Brain pericyte (primary cell): Measurements from ENCODE around the gene PDE9A.

ENCODE experiments used
- DNase-seq: peaks from one replicate; pipeline ENCODE4 v3.0.0-alpha.2; 2012; ENCODE audit warnings: low read depth, low spot score

The PDE9A gene

GRCh38 chr21:42755031-42755665 lies 101.7 kb downstream of the PDE9A start:
- DNase-seq = no peak

- DNase-seq = no peak
Measured at GRCh38 chr21:42755766-42756579, 102.6 kb downstream of the PDE9A start.

- no peak for DNase-seq
Measured at GRCh38 chr21:42756580-42757250, 103.3 kb downstream of the PDE9A start.

DNA sequence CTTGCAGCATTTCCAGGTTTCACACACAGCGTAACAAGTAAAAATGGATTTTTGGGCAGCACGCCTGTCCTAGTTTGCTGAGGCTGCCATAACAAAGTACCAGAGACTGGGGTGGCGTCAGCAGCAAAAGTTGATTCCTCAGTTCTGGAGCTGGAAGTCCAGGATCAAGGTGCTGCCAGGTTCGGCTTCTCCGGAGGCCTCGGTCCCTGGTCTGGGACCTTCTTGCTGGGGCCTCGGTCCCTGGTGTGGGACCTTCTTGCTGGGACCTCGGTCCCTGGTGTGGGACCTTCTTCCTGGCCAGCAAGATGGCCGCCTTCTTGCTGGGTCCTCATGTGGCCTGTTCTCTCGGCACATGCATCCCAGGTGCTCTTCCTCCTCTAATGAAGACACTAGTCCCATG lies 104.0 kb downstream of the PDE9A start:
- DNase-seq = no peak

DNA sequence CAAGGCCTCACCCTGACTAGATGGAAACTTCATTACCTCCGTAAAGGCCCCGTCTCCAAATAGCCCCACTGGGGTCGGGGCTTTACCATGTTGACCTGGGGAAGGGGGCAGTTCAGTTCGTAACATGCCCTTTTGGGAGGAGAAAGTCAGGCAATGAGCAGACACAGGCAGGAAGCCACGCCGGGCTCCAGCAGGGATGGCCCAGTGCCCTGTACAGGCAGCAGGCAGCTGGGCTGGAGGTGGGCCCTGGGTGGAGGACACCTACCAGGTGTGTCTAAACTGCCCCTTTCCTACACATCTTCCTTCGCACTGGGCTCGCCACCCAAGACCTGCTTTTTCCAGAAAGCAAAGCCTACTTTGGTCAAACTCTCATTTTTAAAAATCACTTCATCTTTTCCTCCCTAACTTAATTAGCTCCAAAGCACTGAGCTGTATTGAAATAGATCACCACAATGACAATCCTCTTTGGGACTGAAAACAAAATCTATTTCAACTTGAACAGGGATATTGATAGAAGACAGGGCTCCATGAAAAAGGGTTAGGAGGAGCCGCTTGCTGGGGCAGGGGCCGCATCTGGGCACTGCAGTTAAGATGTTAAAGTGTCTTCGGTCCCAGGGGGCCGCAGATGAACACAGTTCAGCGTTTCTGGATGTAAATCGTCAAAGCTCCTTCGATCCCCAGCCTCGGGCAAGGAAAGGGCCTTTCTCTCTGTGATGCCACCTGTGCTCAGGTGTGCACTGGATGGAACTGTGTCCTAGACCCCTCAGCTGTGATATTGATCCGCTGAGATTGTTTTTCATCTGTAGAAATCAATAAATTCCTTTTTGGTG lies 104.6 kb downstream of the PDE9A start:
- no peak for DNase-seq

- DNase-seq = no peak
Measured at GRCh38 chr21:42758721-42759593, 105.5 kb downstream of the PDE9A start.

DNA sequence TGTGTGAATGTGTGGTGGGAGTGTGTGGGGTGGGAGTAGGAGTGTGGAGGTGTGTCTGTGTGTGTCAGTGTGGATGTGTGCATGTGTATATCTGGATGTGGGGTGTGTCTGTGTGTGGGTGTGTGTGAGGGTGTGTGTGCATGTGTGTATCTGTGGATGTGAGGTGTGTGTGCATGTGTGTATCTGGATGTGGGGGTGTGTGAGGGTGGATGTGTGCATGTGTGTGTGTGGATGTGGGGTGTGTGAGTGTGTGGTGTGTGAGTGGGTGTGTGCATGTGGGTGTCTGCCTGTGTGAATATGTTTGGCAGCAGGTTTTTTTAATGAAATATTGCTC lies 106.1 kb downstream of the PDE9A start:
- DNase-seq = no peak

DNA sequence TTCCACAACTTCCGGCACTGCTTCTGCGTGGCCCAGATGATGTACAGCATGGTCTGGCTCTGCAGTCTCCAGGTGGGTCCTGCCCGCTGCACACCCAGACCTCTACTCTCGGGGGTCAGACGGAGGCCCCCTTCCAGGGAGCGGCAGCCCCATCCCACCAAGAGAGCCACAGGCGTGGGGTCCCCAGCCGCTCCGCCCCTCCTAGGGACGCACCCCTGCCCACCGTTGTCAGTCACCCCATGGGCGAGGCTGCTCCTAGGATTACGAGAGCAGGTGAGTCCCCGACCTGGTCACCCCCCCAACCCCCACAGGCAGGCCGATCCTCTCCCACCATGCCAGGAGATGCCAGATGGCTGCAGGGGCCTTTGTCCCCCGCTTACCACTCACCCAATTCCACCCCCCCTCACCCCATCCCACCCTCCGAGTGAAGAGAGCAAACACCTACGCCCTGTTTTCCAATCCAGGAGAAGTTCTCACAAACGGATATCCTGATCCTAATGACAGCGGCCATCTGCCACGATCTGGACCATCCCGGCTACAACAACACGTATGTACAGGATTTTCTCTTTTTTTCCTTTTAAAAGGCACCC lies 107.0 kb downstream of the PDE9A start:
- no peak for DNase-seq

GRCh38 chr21:42760951-42761751 lies 107.7 kb downstream of the PDE9A start:
- no peak for DNase-seq

GRCh38 chr21:42761776-42762335 lies 108.4 kb downstream of the PDE9A start:
- no peak for DNase-seq

DNA sequence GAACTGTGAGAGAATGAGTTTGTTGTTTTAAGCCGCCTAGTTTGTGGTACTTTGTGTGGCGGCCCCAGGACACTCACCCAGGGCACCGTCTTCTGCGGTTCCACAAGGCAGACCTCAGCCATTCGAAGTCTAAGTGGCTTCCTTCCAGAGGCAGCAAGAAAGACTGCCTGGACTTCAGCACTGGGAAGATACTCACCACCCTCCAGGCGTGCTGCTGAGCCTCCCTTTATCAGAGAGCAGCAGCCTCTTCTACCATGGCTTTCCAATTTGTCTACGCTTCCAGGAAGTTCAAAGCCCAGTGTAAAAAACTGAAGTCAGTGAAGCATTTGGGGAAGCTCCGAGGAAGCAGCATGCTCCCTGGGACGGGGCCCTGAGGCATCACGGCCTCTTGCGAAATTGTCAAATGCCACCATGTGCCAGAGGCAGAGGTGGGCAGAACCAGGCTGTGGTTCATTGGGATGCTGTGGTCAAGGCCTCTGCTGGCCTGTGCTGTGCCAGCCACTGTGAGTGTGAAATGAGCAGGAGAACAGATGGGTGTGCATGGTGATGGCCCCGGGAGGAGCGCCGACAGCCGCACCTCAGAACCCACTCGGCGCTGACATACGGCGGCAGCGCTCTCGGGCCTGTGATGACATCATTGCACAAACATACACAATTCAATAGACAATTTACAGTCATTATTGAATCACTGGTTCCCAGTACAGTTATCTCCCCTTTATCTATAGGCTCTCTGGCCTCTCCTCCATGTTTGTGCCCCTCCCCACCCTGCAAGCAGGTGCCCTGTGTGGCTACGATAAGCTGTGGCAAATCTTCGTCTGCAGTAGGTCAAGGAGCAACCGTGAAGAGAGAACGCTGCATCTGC lies 110.4 kb downstream of the PDE9A start:
- no peak for DNase-seq

- DNase-seq = no peak
Measured at GRCh38 chr21:42764443-42764760, 111.0 kb downstream of the PDE9A start.

DNA sequence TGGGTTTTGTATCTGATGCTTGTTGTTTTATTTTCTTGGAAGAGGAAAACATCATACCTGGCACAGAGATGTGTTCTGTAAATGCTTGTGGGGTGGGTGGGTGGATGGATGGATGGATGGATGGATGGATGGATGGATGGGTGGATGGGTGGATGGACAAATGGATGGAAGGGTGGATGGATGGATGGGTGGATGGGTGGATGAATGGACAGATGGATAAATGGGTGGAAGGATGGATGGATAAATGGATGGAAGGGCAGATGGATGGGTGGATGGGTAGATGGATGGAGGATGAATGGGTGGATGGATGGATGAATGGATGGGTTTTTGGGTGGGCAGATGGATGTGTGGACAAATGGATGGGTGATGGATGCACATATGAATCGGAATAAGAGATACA lies 111.5 kb downstream of the PDE9A start:
- DNase-seq = no peak

- no peak for DNase-seq
Measured at GRCh38 chr21:42765656-42766055, 112.2 kb downstream of the PDE9A start.

- no peak for DNase-seq
Measured at GRCh38 chr21:42766739-42767560, 113.5 kb downstream of the PDE9A start.

DNA sequence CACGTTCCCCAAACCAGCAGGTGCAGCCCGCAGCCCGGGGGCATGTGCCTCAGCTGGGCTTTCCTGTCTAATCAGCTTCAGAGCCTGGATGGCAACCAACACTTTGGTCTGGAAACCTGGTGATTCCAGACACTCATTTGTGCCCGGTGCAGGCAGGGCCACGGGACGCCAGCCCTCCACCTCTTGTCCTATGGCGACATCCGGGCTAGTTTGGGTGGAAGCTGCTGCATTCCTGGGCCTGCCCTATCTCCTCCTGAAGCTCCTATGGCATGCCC lies 114.1 kb downstream of the PDE9A start:
- no peak for DNase-seq

DNA sequence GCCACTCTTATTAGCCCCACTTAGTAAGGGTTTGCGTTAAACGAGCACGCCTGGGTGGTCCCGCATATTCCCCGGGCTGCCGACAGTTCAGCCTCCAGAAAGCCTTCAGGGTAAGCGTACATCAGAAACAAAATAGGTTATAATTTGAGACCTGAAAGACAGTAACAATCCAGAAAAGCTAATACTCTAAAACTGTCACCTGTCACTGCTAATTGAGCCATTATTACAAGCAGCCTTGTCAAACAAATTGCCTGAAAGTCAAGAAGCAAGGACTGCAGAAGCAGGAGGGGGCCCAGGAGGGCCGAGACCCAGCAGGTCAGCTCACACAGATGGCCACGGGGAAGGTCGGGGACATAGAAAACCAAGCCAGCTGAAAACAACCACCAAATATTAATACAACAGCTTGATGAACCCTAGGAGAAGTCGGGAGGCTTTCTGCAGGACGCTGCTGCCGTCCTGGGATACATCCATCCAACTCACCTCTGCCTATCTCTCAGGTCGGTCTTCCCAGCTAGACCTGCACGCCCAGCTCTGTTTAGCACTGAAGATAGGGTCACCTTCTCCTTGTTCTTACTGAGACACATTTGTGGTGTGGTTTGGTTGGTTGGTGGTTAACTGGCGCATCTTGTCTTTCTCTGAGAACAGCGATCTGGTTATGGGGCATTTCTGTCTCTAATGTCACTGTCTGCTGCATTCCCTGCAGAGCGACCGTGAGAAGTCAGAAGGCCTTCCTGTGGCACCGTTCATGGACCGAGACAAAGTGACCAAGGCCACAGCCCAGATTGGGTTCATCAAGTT lies 115.1 kb downstream of the PDE9A start:
- DNase-seq = no peak
